Immature natural killer cell (primary cell): ENCODE data around the gene SSBP3. TPM values are rescaled to one million over a fixed set of nuclear protein-coding genes. Genes with fewer than 3 reads are reported as not detected.
A peak's percentile ranks its signal among the peaks of the same experiment; 100 is the strongest.

ENCODE experiments used
- DNase-seq, 3 donors: peaks; one replicate each; pipeline ENCODE4 v3.0.0; 2022; ENCODE audit warnings: mixed read lengths in 1 of 3
- H3K27ac Mint-ChIP-seq, 6 donors: one replicate each; pipeline ENCODE4 v1.8.0; 2020; ENCODE audit warnings: mixed read lengths in 6 of 6, mild to moderate bottlenecking in 5 of 6, inconsistent platforms in 4 of 6, moderate library complexity in 3 of 6
- H3K27me3 Mint-ChIP-seq, 3 donors: one replicate each; pipeline ENCODE4 v1.8.0; 2020 to 2021; ENCODE audit warnings: low read depth in 3 of 3, mild to moderate bottlenecking in 3 of 3, mixed read lengths in 3 of 3, moderate library complexity in 3 of 3, inconsistent platforms in 1 of 3
- H3K36me3 Mint-ChIP-seq, 3 donors: one replicate each; pipeline ENCODE4 v1.8.0; 2020; ENCODE audit warnings: mixed read lengths in 3 of 3, inconsistent platforms in 2 of 3, mild to moderate bottlenecking in 2 of 3
- H3K4me1 Mint-ChIP-seq, 2 donors: one replicate each; pipeline ENCODE4 v1.8.0; 2020; ENCODE audit warnings: inconsistent platforms in 2 of 2, mild to moderate bottlenecking in 2 of 2, mixed read lengths in 2 of 2, moderate library complexity in 1 of 2
- H3K4me3 Mint-ChIP-seq, 5 donors: one replicate each; pipeline ENCODE4 v1.8.0; 2020; ENCODE audit warnings: mild to moderate bottlenecking in 5 of 5, mixed read lengths in 5 of 5, inconsistent platforms in 3 of 5, moderate library complexity in 3 of 5
- H3K9me3 Mint-ChIP-seq, 6 donors: one replicate each; pipeline ENCODE4 v1.8.0; 2020; ENCODE audit warnings: mild to moderate bottlenecking in 6 of 6, mixed read lengths in 6 of 6, inconsistent platforms in 4 of 6, moderate library complexity in 3 of 6
- polyA plus RNA-seq, 3 donors: library from polyadenylated mRNA; unstranded; fragments of 300-500 nt; fragmentation: Illumina TruSeq; gene quantifications; one replicate each; pipeline ENCODE4 v1.2.3, GENCODE V29; 2021

The SSBP3 gene
- polyA plus RNA-seq, 3 donors from 2014 or later, result 19.8 to 30.1 (median 21.1) TPM

- Mint-ChIP-seq H3K27ac (peak overlapping the region in 2 of 6 donors; percentile 20 to 68), H3K36me3 (no peaks in the 10 kb centered on the region), H3K4me3 (no peak overlapping the region), H3K4me1 (peaks cover 84 to 89% of the 10 kb centered on the region in 2 donors), H3K27me3 (peaks cover 4 to 13% (median 5%) of the 10 kb centered on the region in 3 donors), H3K9me3 (no peaks in the 10 kb centered on the region)
- DNase-seq, result no peak
Measured at GRCh38 chr1:54265659-54266058, 140.5 kb downstream of the SSBP3 start.

GRCh38 chr1:54265126-54265525, 141.1 kb downstream of the SSBP3 start:
- Mint-ChIP-seq H3K27ac (peak overlapping the region in 4 of 6 donors; percentile 0 to 81 (median 38)), H3K27me3 (peaks cover 4 to 10% (median 5%) of the 10 kb centered on the region in 3 donors), H3K4me1 (peaks cover 81 to 89% of the 10 kb centered on the region in 2 donors), H3K9me3 (no peaks in the 10 kb centered on the region), H3K4me3 (peak overlapping the region in 1 of 5 donors; percentile 8), H3K36me3 (no peaks in the 10 kb centered on the region)
- no peak for DNase-seq

- Mint-ChIP-seq H3K9me3 (no peaks in the 10 kb centered on the region), H3K4me3 (peak overlapping the region in 1 of 5 donors; percentile 33), H3K4me1 (peaks cover 71 to 88% of the 10 kb centered on the region in 2 donors), H3K27ac (peak overlapping the region; percentile 60 to 85 (median 68)), H3K27me3 (peaks cover 4 to 7% (median 5%) of the 10 kb centered on the region in 3 donors), H3K36me3 (no peaks in the 10 kb centered on the region)
- no peak for DNase-seq
Measured at GRCh38 chr1:54263601-54264226, 142.5 kb downstream of the SSBP3 start.

GRCh38 chr1:54262244-54262643, 143.9 kb downstream of the SSBP3 start:
- Mint-ChIP-seq H3K36me3 (peaks cover 0 to 3% (median 0%) of the 10 kb centered on the region in 3 donors), H3K4me3 (no peak overlapping the region), H3K27me3 (peaks cover 4 to 8% (median 6%) of the 10 kb centered on the region in 3 donors), H3K9me3 (no peaks in the 10 kb centered on the region), H3K27ac (peak overlapping the region in 5 of 6 donors; percentile 26 to 49 (median 36)), H3K4me1 (peaks cover 63 to 88% of the 10 kb centered on the region in 2 donors)
- DNase-seq, result no peak

GRCh38 chr1:54260810-54261209, 145.4 kb downstream of the SSBP3 start:
- Mint-ChIP-seq H3K4me3 (no peak overlapping the region), H3K4me1 (peaks cover 56 to 77% of the 10 kb centered on the region in 2 donors), H3K27me3 (peaks cover 4 to 10% (median 4%) of the 10 kb centered on the region in 3 donors), H3K9me3 (no peaks in the 10 kb centered on the region), H3K36me3 (peaks cover 0 to 9% (median 0%) of the 10 kb centered on the region in 3 donors), H3K27ac (peak overlapping the region in 1 of 6 donors; percentile 36)
- DNase-seq, result no peak

- H3K4me3 Mint-ChIP-seq, result no peak overlapping the region
- peaks cover 0 to 9% (median 0%) of the 10 kb centered on the region in 3 donors for H3K36me3 Mint-ChIP-seq
- peak overlapping the region in 5 of 6 donors; percentile 30 to 59 (median 48) for H3K27ac Mint-ChIP-seq
- H3K4me1 Mint-ChIP-seq, result peaks cover 44 to 65% of the 10 kb centered on the region in 2 donors
- peaks cover 4 to 11% (median 4%) of the 10 kb centered on the region in 3 donors for H3K27me3 Mint-ChIP-seq
- no peak for DNase-seq
- no peaks in the 10 kb centered on the region for H3K9me3 Mint-ChIP-seq
Measured at GRCh38 chr1:54259546-54260140, 146.6 kb downstream of the SSBP3 start.

- Mint-ChIP-seq H3K4me1 (peaks cover 48 to 69% of the 10 kb centered on the region in 2 donors), H3K4me3 (no peak overlapping the region), H3K27me3 (peaks cover 0 to 11% (median 3%) of the 10 kb centered on the region in 3 donors), H3K9me3 (no peaks in the 10 kb centered on the region), H3K36me3 (peaks cover 0 to 9% (median 3%) of the 10 kb centered on the region in 3 donors), H3K27ac (no peak overlapping the region)
- DNase-seq, result no peak
Measured at GRCh38 chr1:54257876-54258275, 148.3 kb downstream of the SSBP3 start.

GRCh38 chr1:54257346-54257620, 148.9 kb downstream of the SSBP3 start:
- Mint-ChIP-seq H3K4me3 (no peak overlapping the region), H3K9me3 (no peaks in the 10 kb centered on the region), H3K4me1 (peaks cover 52 to 72% of the 10 kb centered on the region in 2 donors), H3K27me3 (peaks cover 0 to 13% (median 4%) of the 10 kb centered on the region in 3 donors), H3K27ac (peak overlapping the region in 4 of 6 donors; percentile 3 to 37 (median 14)), H3K36me3 (peaks cover 0 to 9% (median 3%) of the 10 kb centered on the region in 3 donors)
- no peak for DNase-seq

- Mint-ChIP-seq H3K27ac (peak overlapping the region in 5 of 6 donors; percentile 3 to 40 (median 19)), H3K4me1 (peaks cover 50 to 72% of the 10 kb centered on the region in 2 donors), H3K9me3 (no peaks in the 10 kb centered on the region), H3K36me3 (peaks cover 0 to 9% (median 3%) of the 10 kb centered on the region in 3 donors), H3K4me3 (no peak overlapping the region), H3K27me3 (peaks cover 0 to 11% (median 4%) of the 10 kb centered on the region in 3 donors)
- no peak for DNase-seq
Measured at GRCh38 chr1:54256522-54257345, 149.5 kb downstream of the SSBP3 start.

GRCh38 chr1:54255026-54255702, 151.0 kb downstream of the SSBP3 start:
- peaks cover 0 to 8% (median 4%) of the 10 kb centered on the region in 3 donors for H3K27me3 Mint-ChIP-seq
- H3K4me3 Mint-ChIP-seq, result no peak overlapping the region
- H3K9me3 Mint-ChIP-seq, result no peaks in the 10 kb centered on the region
- DNase-seq, result no peak
- peaks cover 0 to 9% (median 3%) of the 10 kb centered on the region in 3 donors for H3K36me3 Mint-ChIP-seq
- peaks cover 39 to 57% of the 10 kb centered on the region in 2 donors for H3K4me1 Mint-ChIP-seq
- no peak overlapping the region for H3K27ac Mint-ChIP-seq

GRCh38 chr1:54254055-54254454, 152.1 kb downstream of the SSBP3 start:
- H3K27ac Mint-ChIP-seq, result peak overlapping the region in 4 of 6 donors; percentile 23 to 78 (median 76)

GRCh38 chr1:54253480-54253879, 152.7 kb downstream of the SSBP3 start:
- peaks cover 4 to 17% (median 9%) of the 10 kb centered on the region in 3 donors for H3K27me3 Mint-ChIP-seq
- peak overlapping the region; percentile 23 to 77 (median 60) for H3K27ac Mint-ChIP-seq
- peaks cover 0 to 15% (median 3%) of the 10 kb centered on the region in 3 donors for H3K36me3 Mint-ChIP-seq
- DNase-seq, result no peak
- H3K4me1 Mint-ChIP-seq, result peaks cover 38 to 43% of the 10 kb centered on the region in 2 donors
- H3K4me3 Mint-ChIP-seq, result peak overlapping the region in 1 of 5 donors; percentile 29
- no peaks in the 10 kb centered on the region for H3K9me3 Mint-ChIP-seq

More at GRCh38 chr1:54254055-54254454, 152.1 kb downstream of the SSBP3 start:
- Mint-ChIP-seq H3K27me3 (peaks cover 4 to 15% (median 7%) of the 10 kb centered on the region in 3 donors), H3K36me3 (peaks cover 0 to 10% (median 3%) of the 10 kb centered on the region in 3 donors), H3K4me1 (peaks cover 35 to 46% of the 10 kb centered on the region in 2 donors), H3K9me3 (no peaks in the 10 kb centered on the region), H3K4me3 (no peak overlapping the region)
- DNase-seq, result no peak

GRCh38 chr1:54252371-54252936, 153.7 kb downstream of the SSBP3 start:
- Mint-ChIP-seq H3K27me3 (peaks cover 2 to 14% (median 9%) of the 10 kb centered on the region in 3 donors), H3K27ac (peak overlapping the region; percentile 27 to 85 (median 78)), H3K36me3 (peaks cover 0 to 14% (median 3%) of the 10 kb centered on the region in 3 donors), H3K4me1 (peaks cover 33 to 36% of the 10 kb centered on the region in 2 donors), H3K4me3 (peak overlapping the region in 2 of 5 donors; percentile 43 to 57), H3K9me3 (no peaks in the 10 kb centered on the region)
- no peak for DNase-seq
